DMS153 treated with DMSO at 0.1 percent for 48 hours (cell line): ENCODE results near the gene NMD3.
"Not testable (repeated sequence)": the region's sequence is repeated elsewhere in the genome, so short reads cannot be mapped to it uniquely, and the experiment has no call there.

ENCODE experiments used
- DNase-seq: peaks from one replicate; lab custom pipeline; 2025; ENCODE audit not compliant: unreplicated experiment; lab: John Stamatoyannopoulos, UW

Gene NMD3

DNA sequence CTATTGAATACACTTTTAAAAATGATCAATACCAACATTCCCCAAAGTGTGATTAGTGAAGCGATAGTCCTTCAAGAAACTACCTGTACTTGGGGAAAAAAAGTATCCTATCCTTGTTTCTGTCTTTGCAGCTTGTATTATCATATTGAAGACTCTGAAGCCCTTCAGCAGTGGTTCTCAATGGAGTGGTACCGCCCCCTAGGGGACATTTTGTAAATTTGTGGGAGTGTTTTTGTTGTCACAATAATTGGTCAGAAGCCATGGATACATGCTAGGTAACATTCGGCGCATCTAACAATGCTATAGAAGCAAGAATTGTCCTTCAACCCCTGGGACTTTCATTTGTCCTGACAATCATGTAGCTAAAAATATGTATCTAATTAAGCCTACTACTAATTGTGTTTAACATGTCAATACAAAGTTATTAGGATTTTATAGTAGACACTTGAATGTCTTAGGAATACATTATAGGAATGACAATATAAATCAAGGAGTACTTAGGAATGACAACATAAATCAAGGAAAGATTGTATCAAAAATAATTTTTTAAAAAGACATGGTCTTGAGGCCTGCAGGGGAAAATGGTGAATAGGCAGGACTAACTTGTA, 53.7 kb downstream of the NMD3 start:
- peak; percentile 18 for DNase-seq

- peak; percentile 81 for DNase-seq
These were observed 54.8 kb downstream of the NMD3 start for GRCh38 chr3:161275919-161276318.

DNA sequence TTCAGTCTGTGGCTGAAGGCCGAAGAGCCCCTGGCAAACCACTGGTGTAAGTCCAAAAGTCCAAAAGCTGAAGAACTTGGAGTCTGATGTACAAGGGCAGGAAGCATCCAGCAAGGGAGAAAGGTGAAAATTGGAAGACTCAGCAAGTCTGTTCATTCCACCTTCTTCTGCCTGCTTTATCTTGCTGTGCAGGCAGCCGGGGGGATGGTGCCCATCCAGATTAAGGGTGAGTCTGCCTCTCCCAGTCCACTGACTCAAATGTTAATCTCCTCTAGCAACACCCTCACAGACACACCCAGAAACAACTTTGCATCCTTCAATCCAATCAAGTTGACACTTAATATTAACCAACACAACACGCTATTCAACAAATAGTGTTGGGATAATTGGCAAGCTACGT, 61.3 kb downstream of the NMD3 start:
- not testable (repeated sequence) for DNase-seq

DNA sequence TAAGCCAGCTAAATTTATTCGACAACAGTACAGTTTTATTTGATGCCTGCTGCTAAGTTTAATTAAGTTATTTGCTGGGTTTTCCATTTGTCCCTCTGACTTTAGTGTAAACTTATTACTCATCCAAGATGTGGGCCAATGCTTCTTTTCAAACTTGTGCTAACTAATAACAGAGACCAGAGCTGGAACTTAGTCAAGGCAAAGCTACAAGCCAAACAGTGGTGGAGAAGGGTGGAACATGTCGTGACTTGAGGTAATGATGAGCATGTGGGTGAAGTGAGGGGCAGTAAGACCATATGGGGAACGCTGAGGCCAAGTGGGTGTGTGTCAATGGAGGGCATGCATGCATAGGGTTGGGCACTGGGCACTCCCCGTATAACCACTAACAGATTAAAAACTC, 63.9 kb downstream of the NMD3 start:
- DNase-seq: no peak

GRCh38 chr3:161289174-161289573, 68.1 kb downstream of the NMD3 start:
- DNase-seq: no peak

DNA sequence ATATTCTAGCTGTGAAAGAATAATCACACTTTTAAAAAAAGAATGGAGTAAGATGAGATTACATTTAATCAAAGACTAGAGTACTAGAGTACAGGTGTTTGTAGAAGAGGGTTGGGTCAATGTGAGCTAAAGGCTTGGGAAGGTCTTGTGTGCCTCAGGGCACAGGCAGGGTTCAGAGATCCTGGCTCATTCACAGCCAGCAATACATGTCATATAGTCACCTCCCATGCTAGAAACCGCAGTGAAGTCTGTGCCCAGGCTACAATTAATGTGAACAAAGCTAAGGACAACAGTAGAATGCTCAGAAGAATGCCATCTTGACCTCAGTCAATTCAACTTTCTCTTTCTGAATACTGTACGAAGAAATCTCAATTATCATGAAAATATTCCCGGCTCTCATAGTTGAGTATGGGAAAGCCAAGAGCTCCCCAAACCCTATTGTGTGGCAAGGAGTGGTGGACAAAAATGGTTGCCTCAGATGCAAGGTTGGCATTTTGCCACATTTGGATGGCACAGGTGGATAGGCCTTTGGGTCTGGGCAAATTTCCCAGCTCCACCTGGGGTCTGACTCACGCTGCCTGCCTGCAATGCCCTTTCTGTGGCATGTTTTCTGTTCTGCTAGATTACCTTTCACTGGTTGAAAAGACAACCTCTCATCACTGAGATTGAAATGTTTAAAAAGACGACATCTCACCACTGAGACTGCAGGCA, 70.2 kb downstream of the NMD3 start:
- peak; percentile 15 for DNase-seq

- DNase-seq: no peak
These were observed 72.3 kb downstream of the NMD3 start for GRCh38 chr3:161293381-161293780.

GRCh38 chr3:161295325-161295724, 74.2 kb downstream of the NMD3 start:
- no peak for DNase-seq

- no peak for DNase-seq
These were observed 75.7 kb downstream of the NMD3 start for GRCh38 chr3:161296814-161297213.
